IPS DF 6.9 (cell line): ENCODE measurements around the gene R3HDM2.
"Not testable (repeated sequence)": the region's sequence is repeated elsewhere in the genome, so short reads cannot be mapped to it uniquely, and the experiment has no call there.

Experiments
- DNase-seq: peaks from one replicate; pipeline ENCODE4 v3.0.0-alpha.2; 2013; ENCODE audit warnings: low read depth, low spot score
- H3K27ac ChIP-seq: one replicate; pipeline ENCODE4 v1.5.1; 2013; ENCODE audit warnings: low read length, control low read depth
- H3K27me3 ChIP-seq: 2 replicates; pipeline ENCODE4 v1.6.1; 2013; ENCODE audit warnings: mild to moderate bottlenecking, low read length; ENCODE audit not compliant: control insufficient read depth, insufficient read depth
- H3K36me3 ChIP-seq: 2 replicates; pipeline ENCODE4 v1.6.1; 2013; ENCODE audit warnings: low read length; ENCODE audit not compliant: control insufficient read depth, insufficient read depth
- H3K4me1 ChIP-seq: 2 replicates; pipeline ENCODE4 v1.6.1; 2013; ENCODE audit warnings: low read length; ENCODE audit not compliant: control insufficient read depth, insufficient read depth
- H3K4me3 ChIP-seq: 2 replicates; pipeline ENCODE4 v1.5.1; 2013; ENCODE audit warnings: mild to moderate bottlenecking, low read length
- H3K9me3 ChIP-seq: 2 replicates; pipeline ENCODE4 v1.6.1; 2013; ENCODE audit warnings: low read length, inconsistent platforms; ENCODE audit not compliant: control insufficient read depth, insufficient read depth
- WGBS: extraction: QIAGEN DNeasy Blood & Tissue Kit; methylation state at CpG from one replicate; pipeline ENCODE4 v1.1.7; 2013; ENCODE audit warnings: mixed read lengths, missing lambda C conversion rate; ENCODE audit not compliant: insufficient read length, insufficient coverage; 5-methylcytosine and 5-hydroxymethylcytosine counted together

The R3HDM2 gene

DNA sequence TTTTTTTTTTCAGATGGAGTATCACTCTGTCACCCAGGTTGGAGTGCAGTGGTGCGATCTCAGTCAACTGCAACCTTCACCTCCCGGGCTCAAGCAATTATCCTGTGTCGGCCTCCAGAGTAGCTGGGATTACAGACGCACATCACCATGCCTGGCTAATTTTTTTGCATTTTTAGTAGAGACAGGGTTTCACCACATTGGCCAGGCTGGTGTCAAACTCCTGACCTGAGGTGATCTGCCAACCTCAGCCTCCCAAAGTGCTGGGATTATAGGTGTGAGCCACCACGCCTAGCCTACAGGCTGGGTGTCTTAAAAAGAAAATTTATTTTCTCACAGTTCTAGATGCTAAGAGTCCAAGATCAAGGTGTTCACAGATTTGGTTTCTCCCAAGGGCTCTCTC is 66.7 kb downstream of the R3HDM2 start:
- H3K4me3 ChIP-seq, H3K27ac ChIP-seq, DNase-seq, H3K9me3 ChIP-seq, H3K4me1 ChIP-seq, H3K27me3 ChIP-seq, H3K36me3 ChIP-seq: not testable (repeated sequence)
- WGBS, result no CpG with 5 or more reads among the region's 5 CpGs

DNA sequence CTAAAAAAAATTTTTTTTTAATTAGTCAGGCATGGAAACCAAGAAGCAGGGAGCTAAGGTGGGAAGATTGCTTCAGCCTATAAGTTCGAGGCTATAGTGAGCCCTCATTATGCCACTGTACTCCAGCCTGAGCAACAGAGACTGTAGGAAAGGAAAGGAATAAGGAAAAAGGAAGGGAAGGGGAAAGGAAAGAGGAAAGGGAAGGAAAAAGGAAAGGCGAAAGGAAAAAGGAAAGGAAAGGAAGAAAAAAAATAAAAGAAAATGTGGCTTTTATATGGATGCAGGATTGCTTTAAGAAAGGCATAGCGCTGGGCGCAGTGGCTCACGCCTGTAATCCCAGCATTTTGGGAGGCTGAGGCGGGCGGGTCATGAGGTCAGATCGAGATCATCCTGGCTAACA is 70.4 kb downstream of the R3HDM2 start:
- H3K36me3 ChIP-seq, result no peaks in the 10 kb centered on the region
- WGBS, result 100% methylated on average over 1 of the region's 8 CpGs
- H3K27ac ChIP-seq, result no peak overlapping the region
- no peaks in the 10 kb centered on the region for H3K27me3 ChIP-seq
- H3K4me1 ChIP-seq, result no peaks in the 10 kb centered on the region
- H3K9me3 ChIP-seq, result no peaks in the 10 kb centered on the region
- no peak for DNase-seq
- no peak overlapping the region for H3K4me3 ChIP-seq

DNA sequence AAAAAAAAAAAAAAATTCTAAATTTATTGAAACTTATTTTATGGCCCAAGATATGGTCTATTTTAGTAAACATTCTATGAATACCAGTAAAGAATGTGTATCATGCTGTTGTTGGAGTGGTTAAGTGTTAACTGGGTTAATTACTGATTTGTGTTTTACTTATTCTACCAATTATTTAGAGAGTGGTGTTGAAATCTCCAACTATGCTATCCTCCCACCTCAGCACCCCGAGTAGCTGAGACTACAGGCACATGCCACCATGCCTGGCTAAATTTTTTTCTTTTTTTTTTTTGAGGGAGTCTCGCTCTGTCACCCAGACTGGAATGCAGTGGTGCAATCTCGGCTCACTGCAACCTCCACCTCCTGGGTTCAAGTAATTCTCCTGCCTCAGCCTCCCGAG is 72.2 kb downstream of the R3HDM2 start:
- no peaks in the 10 kb centered on the region for H3K27me3 ChIP-seq
- no CpG with 5 or more reads among the region's 4 CpGs for WGBS
- H3K27ac ChIP-seq, result no peak overlapping the region
- H3K36me3 ChIP-seq, result no peaks in the 10 kb centered on the region
- H3K4me1 ChIP-seq, result no peaks in the 10 kb centered on the region
- H3K9me3 ChIP-seq, result no peaks in the 10 kb centered on the region
- no peak for DNase-seq
- no peak overlapping the region for H3K4me3 ChIP-seq

DNA sequence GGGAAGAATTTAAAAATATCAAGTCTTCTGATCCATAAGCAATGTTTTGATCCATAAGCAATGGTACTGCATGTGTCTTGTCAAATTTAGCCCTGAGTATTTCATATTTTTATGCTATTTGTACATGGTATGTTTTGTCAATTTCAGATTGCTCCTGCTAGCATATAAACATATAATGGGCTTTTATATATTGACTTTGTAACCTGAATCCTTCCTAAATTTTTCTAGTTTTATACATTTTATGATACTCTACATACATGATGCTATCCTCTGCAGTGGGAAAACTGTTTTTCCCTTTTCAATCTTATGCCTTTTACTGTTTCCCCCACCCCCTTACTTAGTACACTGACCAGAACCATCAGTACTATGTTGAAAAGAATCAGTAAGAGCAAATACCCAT is 75.1 kb downstream of the R3HDM2 start:
- DNase-seq, result no peak
- Histone ChIP-seq H3K4me1 (no peaks in the 10 kb centered on the region), H3K27me3 (no peaks in the 10 kb centered on the region), H3K27ac (no peak overlapping the region), H3K4me3 (no peak overlapping the region), H3K9me3 (no peaks in the 10 kb centered on the region), H3K36me3 (no peaks in the 10 kb centered on the region)

DNA sequence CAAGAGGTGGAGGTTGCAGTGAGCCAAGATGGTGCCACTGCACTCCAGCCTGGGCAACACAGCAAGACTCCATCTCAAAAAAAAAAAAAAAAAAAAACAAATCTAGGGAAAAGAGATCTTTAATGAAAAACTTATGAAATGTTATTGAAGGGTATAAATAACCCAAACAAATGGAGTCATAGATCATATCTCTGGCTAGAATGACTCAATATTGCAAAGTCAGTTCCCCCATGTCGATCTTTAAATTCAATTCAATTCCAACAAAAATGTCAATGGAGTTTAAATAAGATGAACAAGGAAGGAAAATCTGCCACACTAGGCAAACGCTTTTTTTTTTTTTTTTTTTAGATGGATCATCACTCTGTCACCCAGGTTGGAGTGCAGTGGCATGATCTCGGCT is 78.7 kb downstream of the R3HDM2 start:
- no CpG with 5 or more reads among the region's 3 CpGs for WGBS
- Histone ChIP-seq H3K27me3 (no peaks in the 10 kb centered on the region), H3K36me3 (no peaks in the 10 kb centered on the region), H3K4me1 (no peaks in the 10 kb centered on the region), H3K27ac (no peak overlapping the region), H3K4me3 (no peak overlapping the region), H3K9me3 (no peaks in the 10 kb centered on the region)
- DNase-seq, result no peak

DNA sequence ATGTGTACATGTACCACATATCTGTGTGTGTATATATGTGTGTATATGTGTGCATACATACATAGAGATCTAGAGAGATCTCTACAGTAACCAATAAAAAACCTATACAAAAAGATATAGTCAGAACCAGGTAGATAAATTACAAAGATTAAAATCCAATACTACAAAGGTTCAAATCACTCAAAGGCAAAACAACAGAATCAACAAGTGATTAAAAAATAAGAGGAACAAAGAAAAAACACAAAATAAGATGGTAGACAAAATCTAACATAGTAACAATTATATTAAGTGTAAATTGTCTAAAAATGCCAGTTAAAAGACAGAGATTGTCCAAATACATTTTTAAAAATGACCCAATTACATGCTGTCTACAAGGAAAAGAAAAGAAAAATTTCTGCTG is 83.6 kb downstream of the R3HDM2 start:
- no peak for DNase-seq
- no peak overlapping the region for H3K27ac ChIP-seq
- no peaks in the 10 kb centered on the region for H3K36me3 ChIP-seq
- H3K4me3 ChIP-seq, result no peak overlapping the region
- no peaks in the 10 kb centered on the region for H3K27me3 ChIP-seq
- H3K9me3 ChIP-seq, result no peaks in the 10 kb centered on the region
- H3K4me1 ChIP-seq, result no peaks in the 10 kb centered on the region

DNA sequence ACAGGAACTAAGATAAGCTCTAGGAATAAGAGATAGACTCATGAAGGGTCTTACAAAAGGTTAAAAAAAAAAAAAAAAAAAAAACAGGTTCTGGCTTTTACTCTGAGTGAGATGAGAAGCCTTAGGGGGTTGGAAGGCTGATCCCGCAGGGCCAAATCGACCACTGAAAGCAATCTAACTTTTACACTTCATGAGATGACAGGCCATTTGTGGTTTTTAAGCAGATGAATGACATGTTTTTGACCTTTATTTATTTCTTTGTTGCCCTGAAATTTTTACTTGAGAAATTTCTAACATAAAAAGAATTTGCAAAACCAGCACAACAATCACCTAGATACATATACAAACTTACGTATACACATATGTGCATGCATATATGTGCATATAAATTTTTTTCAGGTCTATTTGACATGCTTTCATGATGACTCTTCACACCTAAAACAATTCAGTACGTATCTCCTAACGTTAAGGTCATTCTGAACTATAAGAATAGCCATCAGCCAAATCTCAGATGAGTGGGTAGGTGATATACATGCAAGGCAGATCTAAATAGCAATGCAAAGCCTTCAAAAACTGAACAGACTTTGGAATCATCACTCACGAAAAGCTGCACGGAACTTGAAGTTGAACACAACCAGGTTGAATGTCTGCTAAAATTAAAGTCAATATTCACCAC is 87.0 kb downstream of the R3HDM2 start:
- WGBS, result no CpG with 5 or more reads among the region's 7 CpGs

DNA sequence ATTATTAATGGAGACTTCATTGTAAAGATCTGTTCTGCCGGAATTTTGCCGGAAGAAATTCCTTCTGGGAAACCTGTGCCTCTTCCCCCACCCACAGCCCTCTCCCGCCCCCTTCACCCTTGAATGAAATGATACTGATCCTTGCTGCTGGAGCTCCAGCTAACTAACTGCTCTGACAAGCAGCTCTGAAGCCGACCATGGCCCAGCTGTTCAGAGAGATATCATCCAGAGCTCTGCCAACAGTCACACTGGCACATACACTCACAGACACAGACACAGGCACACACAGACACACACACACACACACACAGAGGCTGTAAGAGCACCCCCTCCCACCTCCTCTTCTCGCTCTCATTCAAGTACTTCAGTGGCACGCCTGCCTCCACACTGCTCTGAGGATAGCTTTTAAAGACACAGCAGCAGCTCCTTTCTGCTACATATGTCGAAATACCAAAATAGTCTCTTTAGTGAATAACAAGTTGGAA is 88.6 kb downstream of the R3HDM2 start:
- Histone ChIP-seq H3K27ac (no peak overlapping the region), H3K4me3 (no peak overlapping the region), H3K9me3 (no peaks in the 10 kb centered on the region), H3K4me1 (no peaks in the 10 kb centered on the region), H3K27me3 (no peaks in the 10 kb centered on the region), H3K36me3 (no peaks in the 10 kb centered on the region)
- DNase-seq, result peak; percentile 9
- WGBS, result no CpG with 5 or more reads among the region's 7 CpGs

More for the DNA sequence above, 87.0 kb downstream of the R3HDM2 start:
- H3K36me3 ChIP-seq, result no peaks in the 10 kb centered on the region
- H3K27ac ChIP-seq, result no peak overlapping the region
- no peak overlapping the region for H3K4me3 ChIP-seq
- H3K9me3 ChIP-seq, result no peaks in the 10 kb centered on the region
- DNase-seq, result no peak
- no peaks in the 10 kb centered on the region for H3K27me3 ChIP-seq
- H3K4me1 ChIP-seq, result no peaks in the 10 kb centered on the region

DNA sequence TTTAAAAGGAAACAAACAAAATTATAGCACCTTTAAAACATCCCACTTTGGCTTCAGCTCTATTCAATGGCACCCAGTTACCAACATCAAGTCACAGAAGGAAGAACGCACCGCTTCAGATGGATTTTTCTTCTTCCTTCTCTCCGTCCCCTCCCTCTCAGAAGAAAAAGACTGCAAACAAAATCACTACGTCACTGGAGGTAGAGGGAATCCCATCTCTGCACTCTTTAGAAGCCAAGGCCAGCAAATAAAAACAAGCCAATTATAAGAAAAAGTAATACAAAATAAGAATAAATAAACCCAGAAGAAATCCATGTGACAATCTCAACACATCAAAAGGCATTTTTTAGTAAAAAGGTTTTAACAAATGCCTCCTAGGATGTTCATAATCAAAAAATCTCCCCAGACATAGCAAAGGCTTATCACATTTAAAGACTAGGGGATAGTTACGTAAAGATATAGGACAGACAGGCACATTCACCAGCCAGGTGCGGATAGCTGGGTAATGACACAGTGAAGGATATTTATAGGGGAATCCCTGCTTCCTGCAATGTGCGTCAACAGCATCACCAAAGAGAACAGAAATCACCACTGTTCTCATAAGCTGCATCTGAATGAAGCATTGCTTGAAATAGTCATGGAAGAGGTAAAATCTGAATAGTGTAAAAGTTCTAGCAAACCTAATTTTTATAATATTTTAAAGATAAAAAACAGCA is 89.4 kb downstream of the R3HDM2 start:
- H3K9me3 ChIP-seq, result no peaks in the 10 kb centered on the region
- no peaks in the 10 kb centered on the region for H3K27me3 ChIP-seq
- H3K4me1 ChIP-seq, result no peaks in the 10 kb centered on the region
- no peak overlapping the region for H3K27ac ChIP-seq
- no CpG with 5 or more reads among the region's 7 CpGs for WGBS
- no peaks in the 10 kb centered on the region for H3K36me3 ChIP-seq
- no peak overlapping the region for H3K4me3 ChIP-seq
- DNase-seq, result no peak

DNA sequence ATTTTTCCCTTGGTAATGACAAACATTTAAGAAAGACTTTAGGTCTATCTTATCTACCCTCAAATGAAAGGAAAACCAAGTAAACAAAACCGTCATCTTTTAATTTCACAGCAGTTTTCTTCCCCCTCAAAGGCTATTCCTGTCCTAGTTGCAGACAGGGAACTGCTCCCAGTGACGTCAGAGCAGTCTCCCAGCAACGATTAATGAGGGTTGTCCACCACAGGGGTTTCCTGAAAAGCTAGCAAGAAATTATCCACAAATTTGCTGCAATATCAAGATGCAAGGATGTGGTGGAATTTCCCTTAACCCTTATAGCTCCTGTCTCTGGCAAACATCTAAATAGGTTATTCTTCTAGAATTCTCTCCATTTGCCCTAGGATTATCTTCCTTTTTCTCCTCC is 90.7 kb downstream of the R3HDM2 start:
- Histone ChIP-seq H3K27me3 (no peaks in the 10 kb centered on the region), H3K9me3 (no peaks in the 10 kb centered on the region), H3K4me3 (no peak overlapping the region), H3K27ac (no peak overlapping the region), H3K36me3 (no peaks in the 10 kb centered on the region), H3K4me1 (no peaks in the 10 kb centered on the region)
- WGBS, result no CpG with 5 or more reads among the region's 3 CpGs
- no peak for DNase-seq

DNA sequence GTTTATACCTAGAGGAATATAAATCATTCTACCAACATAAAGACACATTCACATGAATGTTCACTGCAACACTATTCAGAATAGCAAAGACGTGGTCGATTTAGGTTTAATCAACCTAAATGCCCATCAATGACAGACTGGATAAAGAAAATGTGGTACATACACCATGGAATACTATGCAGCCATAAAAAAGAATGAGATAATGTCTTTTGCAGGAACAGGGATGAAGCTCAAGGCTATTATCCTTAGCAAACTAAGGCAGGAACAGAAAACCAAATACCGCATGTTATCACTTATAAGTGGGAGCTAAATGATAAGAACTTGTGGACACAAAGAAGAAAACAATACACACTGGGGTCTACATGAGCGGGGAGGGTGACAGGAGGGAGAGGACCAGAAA is 94.5 kb downstream of the R3HDM2 start:
- H3K4me1 ChIP-seq, H3K36me3 ChIP-seq, H3K27me3 ChIP-seq, H3K9me3 ChIP-seq, H3K27ac ChIP-seq, H3K4me3 ChIP-seq, DNase-seq: not testable (repeated sequence)
- no CpG with 5 or more reads among the region's 4 CpGs for WGBS
